ENCODE data around the gene AGRN.
"Not testable (repeated sequence)": the region's sequence is repeated elsewhere in the genome, so short reads cannot be mapped to it uniquely, and the experiment has no call there.

AGRN gene

GRCh38 chr1:1069056-1069710 lies 49.3 kb downstream of the AGRN start:
- DNase-seq = no peak

- DNase-seq = no peak
Measured at GRCh38 chr1:1069711-1070676, 50.1 kb downstream of the AGRN start.

- no peak for DNase-seq
Measured at GRCh38 chr1:1071486-1072298, 51.8 kb downstream of the AGRN start.

DNA sequence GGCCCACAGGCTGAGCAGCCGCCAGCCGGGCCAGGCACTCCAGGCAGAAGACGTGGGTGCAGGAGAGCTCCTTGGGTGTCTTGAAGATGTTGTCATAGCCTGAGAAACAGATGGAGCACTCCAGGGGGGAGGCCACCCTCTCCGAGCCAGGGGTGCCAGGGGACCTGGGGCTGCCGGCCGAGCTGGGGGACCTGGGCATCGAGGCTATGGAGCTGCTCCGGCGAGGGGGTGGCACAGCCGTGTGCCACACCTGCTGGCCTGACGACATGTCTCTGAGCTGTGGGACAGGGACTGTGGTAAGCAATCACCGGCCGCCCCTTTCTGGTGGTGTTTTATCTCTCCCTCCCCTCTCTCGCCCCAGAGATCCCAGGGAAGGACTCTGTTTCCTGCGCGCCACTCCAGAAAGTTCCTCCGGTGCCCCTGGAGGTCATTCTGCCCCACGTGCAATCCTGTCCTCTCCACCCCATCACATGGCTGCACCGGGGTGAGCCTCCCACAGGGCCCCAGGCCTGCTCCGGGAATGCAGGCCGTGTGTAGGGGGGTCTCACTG lies 52.5 kb downstream of the AGRN start:
- DNase-seq = no peak

DNA sequence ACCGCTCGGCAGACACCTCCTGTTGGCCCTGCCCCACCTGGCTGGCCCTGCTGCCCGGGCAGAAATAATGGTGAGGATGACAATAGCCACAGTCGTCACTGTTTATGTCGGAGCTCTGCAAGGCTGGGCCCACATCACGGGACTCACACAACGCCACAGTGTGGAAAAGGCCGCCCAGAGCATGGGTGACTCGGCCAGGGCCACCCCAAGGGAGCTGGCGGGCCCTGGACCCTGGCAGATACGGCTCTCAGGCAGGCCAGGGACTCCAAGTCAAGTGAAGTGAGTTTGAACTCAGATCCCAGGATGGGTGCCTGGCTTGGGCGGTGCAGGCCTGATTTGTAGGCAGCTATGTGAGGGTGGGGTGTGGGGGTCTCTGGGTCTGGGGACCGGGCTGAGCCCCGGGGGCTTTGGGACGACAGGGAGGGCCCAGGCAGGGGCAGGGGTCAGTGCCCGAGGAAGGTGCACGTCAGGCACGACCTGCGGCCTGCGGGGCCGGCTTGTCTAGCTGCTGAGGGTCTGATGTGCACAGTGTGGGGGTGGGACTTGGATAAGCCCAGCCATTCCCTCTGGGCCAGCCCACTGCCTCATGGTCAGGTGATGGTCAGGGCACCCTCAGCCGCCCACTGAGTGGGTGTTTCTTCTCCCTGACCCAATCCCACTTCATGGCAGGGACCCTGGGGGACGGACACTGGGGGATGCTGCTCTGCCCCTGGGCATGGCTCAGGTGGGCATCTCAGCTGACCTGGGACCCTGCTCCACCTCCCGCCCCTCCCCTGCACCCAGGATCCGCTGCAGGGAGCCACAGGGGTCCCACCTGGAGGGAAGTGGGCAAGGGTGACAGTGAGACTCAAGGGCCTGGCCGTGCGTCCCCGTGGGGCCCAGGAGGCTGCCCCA lies 53.2 kb downstream of the AGRN start:
- no peak for DNase-seq

GRCh38 chr1:1073743-1074587 lies 54.0 kb downstream of the AGRN start, which contains the start of gene RNF223:
RNF223 (minus strand) TSS chr1:1074306; CDS start chr1:1072566, 1,740 bp downstream.
- no peak for DNase-seq

DNA sequence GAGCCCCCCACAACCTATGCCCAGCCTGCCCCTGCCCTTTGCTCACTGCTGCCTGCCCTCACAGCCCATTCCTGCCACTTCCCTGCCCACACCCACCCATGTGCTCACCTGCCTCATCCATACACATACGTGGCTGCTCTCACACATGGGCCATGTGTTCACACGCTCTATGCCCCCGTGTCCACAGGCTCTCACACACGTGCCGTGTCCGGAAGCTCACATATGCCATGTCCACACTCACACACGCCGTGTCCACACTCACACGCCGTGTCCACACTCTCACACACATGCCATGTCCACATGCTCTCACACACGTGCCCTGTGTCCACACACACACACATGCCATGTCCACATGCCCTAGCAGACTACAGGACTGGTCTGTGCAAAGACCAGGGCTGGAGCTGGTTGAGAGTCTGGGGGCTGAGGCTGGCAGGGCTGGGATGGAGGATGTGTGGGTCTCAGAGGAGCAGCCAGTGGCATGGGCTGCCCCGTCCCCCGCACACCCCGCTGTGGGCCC lies 54.8 kb downstream of the AGRN start:
- no peak for DNase-seq

- DNase-seq = no peak
Measured at GRCh38 chr1:1075148-1075935, 55.4 kb downstream of the AGRN start.

DNA sequence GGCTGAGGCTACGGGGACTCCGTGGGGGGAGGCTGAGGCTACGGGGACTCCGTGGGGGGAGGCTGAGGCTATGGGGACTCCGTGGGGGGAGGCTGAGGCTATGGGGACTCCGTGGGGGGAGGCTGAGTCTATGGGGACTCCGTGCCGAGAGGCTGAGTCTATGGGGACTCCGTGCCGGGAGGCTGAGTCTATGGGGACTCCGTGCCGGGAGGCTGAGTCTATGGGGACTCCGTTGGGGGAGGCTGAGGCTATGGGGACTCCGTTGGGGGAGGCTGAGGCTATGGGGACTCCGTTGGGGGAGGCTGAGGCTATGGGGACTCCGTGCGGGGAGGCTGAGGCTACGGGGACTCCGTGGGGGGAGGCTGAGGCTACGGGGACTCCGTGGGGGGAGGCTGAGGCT lies 57.5 kb downstream of the AGRN start:
- not testable (repeated sequence) for DNase-seq

DNA sequence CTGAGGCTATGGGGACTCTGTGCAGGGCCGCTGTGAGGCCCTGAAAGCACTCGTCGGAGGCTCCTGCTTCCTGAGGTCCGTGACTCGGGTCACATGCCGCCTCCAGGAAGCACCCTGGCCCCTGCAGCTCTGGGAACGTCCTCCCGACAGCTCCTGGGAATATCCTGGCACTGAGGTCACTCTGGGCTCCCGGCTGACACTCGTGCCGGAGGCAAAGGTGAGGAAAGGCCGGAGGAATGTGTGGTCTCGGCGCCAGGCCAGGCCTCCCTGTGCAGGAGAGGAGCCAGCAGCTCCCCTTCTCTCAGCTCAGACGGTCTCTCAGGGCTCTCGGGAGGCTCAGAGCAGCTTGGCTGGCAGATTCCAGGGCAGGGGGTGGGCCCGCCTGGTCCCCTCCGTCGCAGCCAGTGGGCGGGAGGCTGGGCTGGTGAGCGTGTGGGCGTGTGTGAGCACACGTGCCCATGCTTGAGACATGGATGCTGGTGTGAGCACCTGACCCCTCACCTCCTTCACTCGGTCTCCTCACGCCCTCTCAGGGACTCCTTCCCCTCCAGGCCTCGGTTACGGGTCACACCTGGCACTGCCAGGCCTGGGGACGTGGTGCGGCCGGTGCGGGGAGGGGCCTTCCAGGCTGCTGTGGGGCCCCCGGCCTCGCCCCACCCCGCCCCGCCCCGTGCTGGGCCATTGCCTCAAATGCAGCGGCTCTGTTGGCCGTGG lies 59.6 kb downstream of the AGRN start:
- peak; percentile 54 for DNase-seq

DNA sequence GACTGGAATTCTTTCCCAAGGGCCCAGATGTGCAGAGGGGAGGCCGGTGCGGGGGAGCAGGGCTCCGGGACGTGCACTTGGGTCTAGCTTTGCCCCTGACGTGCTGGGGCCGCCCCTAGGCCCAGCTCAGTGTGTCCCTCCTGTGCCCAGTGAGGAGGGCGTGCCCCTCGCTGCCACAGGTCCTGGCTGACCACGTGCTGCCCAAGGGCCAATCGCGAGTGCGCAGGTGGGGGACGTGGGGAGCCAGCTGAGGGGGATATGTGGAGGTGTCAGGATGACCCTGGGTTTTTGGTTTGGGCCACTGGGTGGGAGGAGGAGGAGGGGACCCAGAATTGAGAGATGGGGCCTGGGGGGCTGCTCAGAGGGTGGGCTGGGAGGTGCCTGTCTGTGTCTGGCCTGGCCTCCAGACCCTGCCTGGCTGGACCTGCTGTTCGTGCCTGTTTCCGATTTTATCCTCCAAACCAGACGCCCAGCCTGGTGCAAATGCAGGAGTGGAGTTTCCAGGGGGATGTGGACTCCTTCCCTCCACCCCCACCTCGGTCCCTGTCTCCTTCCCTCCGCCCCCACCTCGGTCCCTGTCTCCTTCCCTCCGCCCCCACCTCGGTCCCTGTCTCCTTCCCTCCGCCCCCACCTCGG lies 60.3 kb downstream of the AGRN start:
- peak; percentile 53 for DNase-seq

DNA sequence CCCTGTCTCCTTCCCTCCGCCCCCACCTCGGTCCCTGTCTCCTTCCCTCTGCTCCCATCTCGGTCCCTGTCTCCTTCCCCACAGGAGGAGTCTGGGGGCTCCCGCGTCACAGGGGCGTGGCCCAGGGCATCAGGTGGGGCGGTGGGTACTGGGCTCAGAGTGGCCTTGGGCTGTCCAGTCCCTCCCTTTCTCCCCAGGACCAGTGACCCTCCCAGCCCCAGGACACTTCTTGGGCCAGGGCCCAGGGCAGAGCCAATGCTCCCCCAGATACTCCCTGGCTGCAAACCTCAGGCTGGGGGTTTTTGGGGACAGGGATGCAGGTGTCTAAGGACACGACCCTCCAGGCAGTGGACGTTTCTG lies 61.0 kb downstream of the AGRN start:
- no peak for DNase-seq

- no peak for DNase-seq
Measured at GRCh38 chr1:1081311-1082238, 61.7 kb downstream of the AGRN start.

- no peak for DNase-seq
Measured at GRCh38 chr1:1082239-1082775, 62.4 kb downstream of the AGRN start.

DNA sequence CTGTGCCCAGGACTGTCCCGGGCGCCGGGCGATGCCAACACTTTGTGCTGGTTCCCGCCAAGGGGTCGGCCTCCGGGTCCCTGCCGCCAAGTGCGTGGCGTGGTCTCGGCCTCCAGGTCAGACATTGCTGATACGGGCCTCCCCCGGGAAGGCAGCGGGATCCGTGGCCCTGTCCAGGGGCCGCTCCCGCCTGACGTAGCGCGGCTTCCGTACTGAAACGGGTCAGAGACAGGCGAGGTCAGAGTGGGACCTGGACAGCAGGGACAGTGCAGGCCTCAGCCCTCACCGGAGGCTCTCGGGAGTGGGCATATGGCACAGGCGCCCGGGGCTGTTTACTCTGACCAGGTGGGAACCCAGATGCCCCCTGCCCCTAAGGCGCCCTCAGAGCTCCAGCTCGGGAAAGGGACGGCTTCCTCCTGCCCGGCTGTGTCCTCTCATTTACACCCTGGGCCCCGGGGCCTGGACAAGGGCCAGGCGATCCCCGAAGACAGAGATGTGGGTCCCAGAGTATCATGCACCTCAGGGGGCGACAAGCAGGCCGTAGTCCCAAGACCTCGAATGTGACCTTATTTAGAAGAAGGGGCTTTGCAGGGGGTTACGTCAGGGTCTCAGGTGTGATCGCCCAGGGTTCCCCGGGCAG lies 63.0 kb downstream of the AGRN start:
- DNase-seq = no peak
